A549 (cell line): Measurements from ENCODE around the gene BTBD7. TPM values are rescaled to one million over a fixed set of nuclear protein-coding genes. Genes with fewer than 3 reads are reported as not detected.

ENCODE experiments used
- ATAC-seq, 2 experiments: fragments of 200-7000 bp in 1 of 2; fragments of >200 bp in 1 of 2; cut with Nextera tagmentation in 1 of 2; cut with Tn5 transposase in 1 of 2; 3 replicates each; pipeline versions ENCODE4 v1.8.0 to v1.9.1; 2018 to 2020; ENCODE audit warnings: mild to moderate bottlenecking in 1 of 2, moderate library complexity in 1 of 2
- CTCF ChIA-PET: fragments of 300-600 bp; sonication (Branson Sonifier 250); formaldehyde crosslinking; extraction: SDS; loops from one replicate; lab custom pipeline; 2021; ENCODE audit warnings: antibody characterized with exemption, inconsistent platforms; lab: Yijun Ruan, JAX
- POLR2A ChIA-PET: fragments of 350-600 bp; formaldehyde crosslinking; extraction: SDS; loops from one replicate; lab custom pipeline; 2021; ENCODE audit warnings: antibody characterized with exemption, inconsistent platforms; lab: Yijun Ruan, JAX
- DNase-seq, 2 experiments: peaks; one replicate each; pipeline versions ENCODE4 v3.0.0 to v3.0.0-alpha.2; 2011 to 2016; ENCODE audit warnings: low read depth in 1 of 2, low spot score in 1 of 2
- FAIRE-seq: peaks from 2 replicates; lab custom pipeline; 2011; peaks lifted over from hg19 to GRCh38; lab: Jason Lieb, UNC
- H3K27ac ChIP-seq, 2 experiments: fragments of >200 bp; sonication (Bioruptor Twin); formaldehyde crosslinking; 3 replicates each; pipeline ENCODE4 v1.5.1; 2016 to 2017
- H3K4me1 ChIP-seq: fragments of >200 bp; sonication (Bioruptor Twin); formaldehyde crosslinking; 3 replicates; pipeline ENCODE4 v1.6.1; 2016
- H3K4me2 ChIP-seq: fragments of >200 bp; sonication (Bioruptor Twin); formaldehyde crosslinking; 3 replicates; pipeline ENCODE4 v1.6.1; 2016
- H3K4me3 ChIP-seq: fragments of >200 bp; sonication (Bioruptor Twin); formaldehyde crosslinking; 3 replicates; pipeline ENCODE4 v1.5.1; 2016
- H3K9me3 ChIP-seq: fragments of >200 bp; sonication (Bioruptor Twin); formaldehyde crosslinking; 3 replicates; pipeline ENCODE4 v1.6.1; 2016
- BHLHE40 ChIP-seq: IDR thresholded peaks from 2 replicates; pipeline ENCODE4 v1.6.1; 2012; ENCODE audit warnings: low read depth, low read length, inconsistent platforms
- CBX2 ChIP-seq: fragments of 200-600 bp; sonication (generic); IDR thresholded peaks from 2 replicates; pipeline ENCODE4 v1.6.1; 2016; ENCODE audit warnings: low read depth, mild to moderate bottlenecking, borderline replicate concordance
- CEBPB ChIP-seq, 2 experiments: fragments of >200 bp in 1 of 2; sonication (Bioruptor Twin) in 1 of 2; formaldehyde crosslinking in 1 of 2; IDR thresholded peaks; 2 replicates each; pipeline ENCODE4 v1.6.1; 2012 to 2016
- CHD4 ChIP-seq: fragments of 200-600 bp; sonication (generic); IDR thresholded peaks from 2 replicates; pipeline ENCODE4 v1.6.1; 2016; ENCODE audit warnings: antibody characterized with exemption, mild to moderate bottlenecking, borderline replicate concordance
- ESRRA ChIP-seq: fragments of 150-350 bp; IDR thresholded peaks from 2 replicates; pipeline ENCODE4 v1.6.1; 2014; ENCODE audit warnings: mild to moderate bottlenecking, low read length, borderline replicate concordance
- FOSL2 ChIP-seq, 2 experiments: fragments of 450-650 bp in 1 of 2; fragments of >200 bp in 1 of 2; sonication (Bioruptor Twin) in 1 of 2; formaldehyde crosslinking; IDR thresholded peaks; 2 replicates each; pipeline versions ENCODE4 v1.5.0 to v1.6.1; 2016 to 2020; ENCODE audit warnings: mild to moderate bottlenecking in 1 of 2, moderate library complexity in 1 of 2
- GATA3 ChIP-seq: IDR thresholded peaks from 2 replicates; pipeline ENCODE4 v1.6.1; 2012; ENCODE audit warnings: borderline replicate concordance
- HOXB13 ChIP-seq: fragments of 250-450 bp; sonication (Bioruptor Pico); IDR thresholded peaks from 2 replicates; pipeline ENCODE4 v1.5.0; 2020; ENCODE audit warnings: low read depth, mild to moderate bottlenecking, moderate library complexity
- HOXB5 ChIP-seq: fragments of 250-450 bp; sonication (Bioruptor Pico); IDR thresholded peaks from 2 replicates; pipeline ENCODE4 v1.5.0; 2020; ENCODE audit warnings: mild to moderate bottlenecking, moderate library complexity
- KDM1A ChIP-seq: fragments of 200-600 bp; sonication (generic); IDR thresholded peaks from 2 replicates; pipeline ENCODE4 v1.6.1; 2016; ENCODE audit warnings: low read depth, mild to moderate bottlenecking
- MAFK ChIP-seq: fragments of 450-650 bp; IDR thresholded peaks from 2 replicates; pipeline ENCODE4 v1.6.1; 2014; ENCODE audit not compliant: partially characterized antibody
- NFE2L2 ChIP-seq: fragments of 150-350 bp; conservative IDR thresholded peaks from 2 replicates; pipeline ENCODE4 v1.6.1; 2014; ENCODE audit warnings: low read length
- NPAS2 ChIP-seq: fragments of 250-450 bp; sonication (Bioruptor Pico); IDR thresholded peaks from 2 replicates; pipeline ENCODE4 v1.8.0; 2022; ENCODE audit warnings: mild to moderate bottlenecking, moderate library complexity, borderline replicate concordance
- NR3C1 ChIP-seq: fragments of >200 bp; sonication (Bioruptor Twin); formaldehyde crosslinking; IDR thresholded peaks from 3 replicates; pipeline ENCODE4 v1.6.1; 2017
- POLR2A ChIP-seq: IDR thresholded peaks from 2 replicates; pipeline ENCODE4 v1.6.1; 2012; ENCODE audit warnings: mild to moderate bottlenecking, low read length
- POLR2AphosphoS2 ChIP-seq: conservative IDR thresholded peaks from 2 replicates; pipeline ENCODE4 v1.6.1; 2012; ENCODE audit warnings: low read length, improper control_type of control experiment, inconsistent platforms
- RAD21 ChIP-seq, 2 experiments: fragments of >200 bp in 1 of 2; sonication (Bioruptor Twin) in 1 of 2; formaldehyde crosslinking in 1 of 2; IDR thresholded peaks in 1 of 2; conservative IDR thresholded peaks in 1 of 2; 2 replicates in 1 of 2; 3 replicates in 1 of 2; pipeline ENCODE4 v1.6.1; 2012 to 2018; ENCODE audit warnings: inconsistent platforms in 1 of 2
- RCOR1 ChIP-seq: fragments of 150-350 bp; IDR thresholded peaks from 2 replicates; pipeline ENCODE4 v1.6.1; 2014; ENCODE audit warnings: antibody characterized with exemption, low read length, low read depth
- RNF2 ChIP-seq: fragments of 200-600 bp; sonication (generic); IDR thresholded peaks from 2 replicates; pipeline ENCODE4 v1.6.1; 2016; ENCODE audit warnings: low read depth, mild to moderate bottlenecking, antibody characterized with exemption, moderate library complexity, borderline replicate concordance
- SMC3 ChIP-seq: fragments of >200 bp; sonication (Bioruptor Twin); formaldehyde crosslinking; IDR thresholded peaks from 3 replicates; pipeline ENCODE4 v1.6.1; 2018; ENCODE audit warnings: inconsistent platforms
- TFCP2L1 ChIP-seq: fragments of 250-450 bp; sonication (Bioruptor Pico); IDR thresholded peaks from 2 replicates; pipeline ENCODE4 v1.5.0; 2021; ENCODE audit warnings: mild to moderate bottlenecking
- ZC3H11A ChIP-seq: fragments of 450-650 bp; IDR thresholded peaks from 2 replicates; pipeline ENCODE4 v1.6.1; 2014; ENCODE audit warnings: antibody characterized with exemption, mild to moderate bottlenecking
- WGBS: methylation state at CpG from one replicate; pipeline ENCODE4 v1.1.6; 2017; ENCODE audit errors: missing lambda C conversion rate; 5-methylcytosine and 5-hydroxymethylcytosine counted together
- polyA plus RNA-seq, 4 experiments: library from polyadenylated mRNA; depleted of rRNA in 3 of 4; stranded (reverse); fragments of >200 nt; fragmentation: RNase III in 1 of 4; extraction: RNeasy Plus Mini Kit Qiagen cat#74134 plus additional on column Dnase treatment in 1 of 4; gene quantifications; 2 replicates in 3 of 4; 3 replicates in 1 of 4; pipeline ENCODE4 v1.2.3, GENCODE V29; 2011 to 2017
- TF ChIP-seq, protein P1 (sequence below): fragments of 200-600 bp; sonication (generic); IDR thresholded peaks from 2 replicates; pipeline ENCODE4 v1.6.1; 2016; ENCODE audit warnings: antibody characterized with exemption, mild to moderate bottlenecking, moderate library complexity
- TF ChIP-seq, protein P2 (sequence below): IDR thresholded peaks from 2 replicates; pipeline ENCODE4 v1.6.1; 2012; ENCODE audit warnings: low read depth, borderline replicate concordance
- TF ChIP-seq, protein P3 (sequence below): IDR thresholded peaks from 2 replicates; pipeline ENCODE4 v1.6.1; 2012
- TF ChIP-seq, protein P4 (sequence below): fragments of >200 bp; sonication (Bioruptor Twin); formaldehyde crosslinking; IDR thresholded peaks from 3 replicates; pipeline ENCODE4 v1.5.1; 2016
- TF ChIP-seq, protein P5 (sequence below): fragments of 150-350 bp; IDR thresholded peaks from 2 replicates; pipeline ENCODE4 v1.6.1; 2014; ENCODE audit warnings: low read depth, mild to moderate bottlenecking, low read length
- TF ChIP-seq, protein P6 (sequence below): fragments of >200 bp; sonication (Bioruptor Twin); formaldehyde crosslinking; IDR thresholded peaks from 3 replicates; pipeline ENCODE4 v1.6.1; 2016

BTBD7 gene
- polyA plus RNA-seq, 2 of the 4 experiments (the other 2 are of a cell fraction) = 11.1 to 17.4 TPM

DNA sequence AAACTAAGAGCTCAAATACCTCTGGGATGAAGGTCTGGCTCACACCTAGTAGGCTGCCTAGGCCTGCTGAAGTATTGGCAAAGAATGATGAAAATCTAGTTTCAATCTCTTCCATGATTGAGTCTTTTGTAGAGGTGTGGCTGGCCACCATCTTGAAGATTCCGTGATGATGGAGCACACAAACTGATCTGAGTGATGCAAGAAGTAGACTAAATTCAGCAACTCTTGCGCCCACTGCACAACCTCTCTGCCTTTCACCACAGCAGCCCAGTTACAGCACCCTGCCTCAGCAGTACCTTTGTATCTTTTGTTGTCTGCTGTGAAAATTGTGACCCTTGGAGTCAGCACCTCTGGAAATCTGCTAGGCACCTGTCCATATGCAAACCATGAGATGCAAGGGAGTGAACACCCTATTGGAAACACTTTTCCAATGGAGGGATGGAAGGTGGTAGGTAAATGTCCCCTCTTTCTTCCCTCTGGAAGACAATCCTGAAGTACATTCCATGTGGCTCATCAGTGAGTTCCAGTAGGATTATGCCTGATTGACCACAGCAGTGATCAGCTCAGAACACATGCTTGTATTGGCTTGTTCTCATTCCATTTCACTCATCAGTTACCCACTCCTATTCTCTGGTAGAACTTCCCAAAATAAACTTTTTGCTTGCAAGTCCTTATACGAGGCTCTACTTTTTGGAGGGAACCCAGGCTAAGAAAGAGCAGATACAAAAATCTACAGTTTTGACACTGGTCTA, 58.6 kb downstream of the BTBD7 start:
- ATAC-seq (no peak), FAIRE-seq (no peak), DNase-seq (no peak)
- no peak overlapping the region for H3K27ac ChIP-seq
- POLR2A ChIA-PET = no interaction called here
- H3K4me2 ChIP-seq = no peak overlapping the region
- H3K4me1 ChIP-seq = peaks cover 8% of the 10 kb centered on the region
- TF ChIP-seq, protein P1, sequence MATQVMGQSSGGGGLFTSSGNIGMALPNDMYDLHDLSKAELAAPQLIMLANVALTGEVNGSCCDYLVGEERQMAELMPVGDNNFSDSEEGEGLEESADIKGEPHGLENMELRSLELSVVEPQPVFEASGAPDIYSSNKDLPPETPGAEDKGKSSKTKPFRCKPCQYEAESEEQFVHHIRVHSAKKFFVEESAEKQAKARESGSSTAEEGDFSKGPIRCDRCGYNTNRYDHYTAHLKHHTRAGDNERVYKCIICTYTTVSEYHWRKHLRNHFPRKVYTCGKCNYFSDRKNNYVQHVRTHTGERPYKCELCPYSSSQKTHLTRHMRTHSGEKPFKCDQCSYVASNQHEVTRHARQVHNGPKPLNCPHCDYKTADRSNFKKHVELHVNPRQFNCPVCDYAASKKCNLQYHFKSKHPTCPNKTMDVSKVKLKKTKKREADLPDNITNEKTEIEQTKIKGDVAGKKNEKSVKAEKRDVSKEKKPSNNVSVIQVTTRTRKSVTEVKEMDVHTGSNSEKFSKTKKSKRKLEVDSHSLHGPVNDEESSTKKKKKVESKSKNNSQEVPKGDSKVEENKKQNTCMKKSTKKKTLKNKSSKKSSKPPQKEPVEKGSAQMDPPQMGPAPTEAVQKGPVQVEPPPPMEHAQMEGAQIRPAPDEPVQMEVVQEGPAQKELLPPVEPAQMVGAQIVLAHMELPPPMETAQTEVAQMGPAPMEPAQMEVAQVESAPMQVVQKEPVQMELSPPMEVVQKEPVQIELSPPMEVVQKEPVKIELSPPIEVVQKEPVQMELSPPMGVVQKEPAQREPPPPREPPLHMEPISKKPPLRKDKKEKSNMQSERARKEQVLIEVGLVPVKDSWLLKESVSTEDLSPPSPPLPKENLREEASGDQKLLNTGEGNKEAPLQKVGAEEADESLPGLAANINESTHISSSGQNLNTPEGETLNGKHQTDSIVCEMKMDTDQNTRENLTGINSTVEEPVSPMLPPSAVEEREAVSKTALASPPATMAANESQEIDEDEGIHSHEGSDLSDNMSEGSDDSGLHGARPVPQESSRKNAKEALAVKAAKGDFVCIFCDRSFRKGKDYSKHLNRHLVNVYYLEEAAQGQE = no peak
- TF ChIP-seq KDM1A (no peak), NFE2L2 (no peak), NPAS2 (no peak), RCOR1 (no peak), ESRRA (no peak), ZC3H11A (no peak), HOXB13 (no peak), NR3C1 (no peak), POLR2A (no peak), TFCP2L1 (no peak)
- TF ChIP-seq, protein P2, sequence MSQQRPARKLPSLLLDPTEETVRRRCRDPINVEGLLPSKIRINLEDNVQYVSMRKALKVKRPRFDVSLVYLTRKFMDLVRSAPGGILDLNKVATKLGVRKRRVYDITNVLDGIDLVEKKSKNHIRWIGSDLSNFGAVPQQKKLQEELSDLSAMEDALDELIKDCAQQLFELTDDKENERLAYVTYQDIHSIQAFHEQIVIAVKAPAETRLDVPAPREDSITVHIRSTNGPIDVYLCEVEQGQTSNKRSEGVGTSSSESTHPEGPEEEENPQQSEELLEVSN = no peak
- TF ChIP-seq, protein P3, sequence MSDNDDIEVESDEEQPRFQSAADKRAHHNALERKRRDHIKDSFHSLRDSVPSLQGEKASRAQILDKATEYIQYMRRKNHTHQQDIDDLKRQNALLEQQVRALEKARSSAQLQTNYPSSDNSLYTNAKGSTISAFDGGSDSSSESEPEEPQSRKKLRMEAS = no peak
- TF ChIP-seq, protein P4, sequence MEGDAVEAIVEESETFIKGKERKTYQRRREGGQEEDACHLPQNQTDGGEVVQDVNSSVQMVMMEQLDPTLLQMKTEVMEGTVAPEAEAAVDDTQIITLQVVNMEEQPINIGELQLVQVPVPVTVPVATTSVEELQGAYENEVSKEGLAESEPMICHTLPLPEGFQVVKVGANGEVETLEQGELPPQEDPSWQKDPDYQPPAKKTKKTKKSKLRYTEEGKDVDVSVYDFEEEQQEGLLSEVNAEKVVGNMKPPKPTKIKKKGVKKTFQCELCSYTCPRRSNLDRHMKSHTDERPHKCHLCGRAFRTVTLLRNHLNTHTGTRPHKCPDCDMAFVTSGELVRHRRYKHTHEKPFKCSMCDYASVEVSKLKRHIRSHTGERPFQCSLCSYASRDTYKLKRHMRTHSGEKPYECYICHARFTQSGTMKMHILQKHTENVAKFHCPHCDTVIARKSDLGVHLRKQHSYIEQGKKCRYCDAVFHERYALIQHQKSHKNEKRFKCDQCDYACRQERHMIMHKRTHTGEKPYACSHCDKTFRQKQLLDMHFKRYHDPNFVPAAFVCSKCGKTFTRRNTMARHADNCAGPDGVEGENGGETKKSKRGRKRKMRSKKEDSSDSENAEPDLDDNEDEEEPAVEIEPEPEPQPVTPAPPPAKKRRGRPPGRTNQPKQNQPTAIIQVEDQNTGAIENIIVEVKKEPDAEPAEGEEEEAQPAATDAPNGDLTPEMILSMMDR = no peak
- no peaks in the 10 kb centered on the region for H3K9me3 ChIP-seq
- WGBS = 90% methylated on average over 3 of the region's 3 CpGs
- H3K4me3 ChIP-seq = no peak overlapping the region
- CTCF ChIA-PET = no interaction called here

DNA sequence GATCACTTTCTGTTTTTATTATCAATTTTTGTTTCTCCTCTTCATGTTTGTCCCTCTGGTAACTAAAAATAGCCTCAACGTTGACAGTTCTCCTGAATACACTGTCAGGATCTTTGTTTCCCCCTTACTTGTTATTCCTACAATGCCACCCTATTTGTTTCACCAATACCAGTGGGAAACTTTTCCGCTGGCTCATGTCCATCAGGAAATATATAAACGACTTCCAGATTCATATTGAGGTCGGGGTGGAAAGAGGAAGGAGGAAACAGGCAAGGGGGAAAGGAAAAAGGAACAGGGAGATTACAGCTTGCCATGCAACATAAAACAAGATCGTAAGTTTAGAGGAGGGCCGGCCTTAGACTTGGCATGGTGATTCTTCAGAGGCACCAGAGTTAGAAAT, 61.7 kb downstream of the BTBD7 start:
- FAIRE-seq (no peak), ATAC-seq (no peak)
- TF ChIP-seq, protein P5, sequence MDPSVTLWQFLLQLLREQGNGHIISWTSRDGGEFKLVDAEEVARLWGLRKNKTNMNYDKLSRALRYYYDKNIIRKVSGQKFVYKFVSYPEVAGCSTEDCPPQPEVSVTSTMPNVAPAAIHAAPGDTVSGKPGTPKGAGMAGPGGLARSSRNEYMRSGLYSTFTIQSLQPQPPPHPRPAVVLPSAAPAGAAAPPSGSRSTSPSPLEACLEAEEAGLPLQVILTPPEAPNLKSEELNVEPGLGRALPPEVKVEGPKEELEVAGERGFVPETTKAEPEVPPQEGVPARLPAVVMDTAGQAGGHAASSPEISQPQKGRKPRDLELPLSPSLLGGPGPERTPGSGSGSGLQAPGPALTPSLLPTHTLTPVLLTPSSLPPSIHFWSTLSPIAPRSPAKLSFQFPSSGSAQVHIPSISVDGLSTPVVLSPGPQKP = no peak
- TF ChIP-seq CBX2 (no peak), SMC3 (no peak), CEBPB (IDR thresholded peaks at IDR 0.05) (no peak), GATA3 (no peak), NR3C1 (no peak), POLR2AphosphoS2 (no peak), FOSL2 (IDR thresholded peaks at IDR 0.05) (no peak), FOSL2 (CRISPR knock-in tag; IDR thresholded peaks at IDR 0.05) (no peak), HOXB5 (no peak), NPAS2 (no peak), KDM1A (no peak), RAD21 (conservative IDR thresholded peaks at IDR 0.05 in 1 of 2, IDR thresholded peaks at IDR 0.05 in 1 of 2) (no peak), BHLHE40 (no peak), RNF2 (no peak), MAFK (no peak), CHD4 (no peak), POLR2A (no peak)
- TF ChIP-seq, protein P6, sequence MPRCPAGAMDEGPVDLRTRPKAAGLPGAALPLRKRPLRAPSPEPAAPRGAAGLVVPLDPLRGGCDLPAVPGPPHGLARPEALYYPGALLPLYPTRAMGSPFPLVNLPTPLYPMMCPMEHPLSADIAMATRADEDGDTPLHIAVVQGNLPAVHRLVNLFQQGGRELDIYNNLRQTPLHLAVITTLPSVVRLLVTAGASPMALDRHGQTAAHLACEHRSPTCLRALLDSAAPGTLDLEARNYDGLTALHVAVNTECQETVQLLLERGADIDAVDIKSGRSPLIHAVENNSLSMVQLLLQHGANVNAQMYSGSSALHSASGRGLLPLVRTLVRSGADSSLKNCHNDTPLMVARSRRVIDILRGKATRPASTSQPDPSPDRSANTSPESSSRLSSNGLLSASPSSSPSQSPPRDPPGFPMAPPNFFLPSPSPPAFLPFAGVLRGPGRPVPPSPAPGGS = no peak

More for the DNA sequence above, 61.7 kb downstream of the BTBD7 start:
- Histone ChIP-seq H3K4me3 (no peak overlapping the region), H3K4me2 (no peak overlapping the region), H3K4me1 (peaks cover 38% of the 10 kb centered on the region), H3K27ac (no peak overlapping the region), H3K9me3 (no peaks in the 10 kb centered on the region)
- ChIA-PET POLR2A (no interaction called here), CTCF (interaction anchor here (1.3 kb wide), 1 partner anchor 9 kb away, joined by 3 read pairs; no protein-coding TSS in a partner anchor)
- DNase-seq = no peak
- 72% methylated on average over 6 of the region's 6 CpGs for WGBS
